Adrenal gland (tissue), 12 donors: Measurements from ENCODE around the gene ARG2. TPM values are rescaled to one million over a fixed set of nuclear protein-coding genes. Genes with fewer than 3 reads are reported as not detected.
"Not testable (repeated sequence)": the region's sequence is repeated elsewhere in the genome, so short reads cannot be mapped to it uniquely, and the experiment has no call there.

Experiments used
- DNase-seq, 7 donors: peaks; one replicate each; pipeline ENCODE4 v3.0.0-alpha.2; 2019 to 2020
- H3K27ac ChIP-seq, 5 donors: fragments of 200-600 bp; sonication (generic) in 4 of 5; 1 replicate in 3 of 5; 2 replicates in 2 of 5; pipeline versions ENCODE4 v1.5.1 to v1.8.0; 2016 to 2020; ENCODE audit warnings: mild to moderate bottlenecking in 1 of 5
- H3K27me3 ChIP-seq: fragments of 200-600 bp; 2 replicates; pipeline ENCODE4 v1.8.0; 2021
- H3K36me3 ChIP-seq, 2 donors: fragments of 200-600 bp; replicated peaks in 1 of 2; 1 replicate in 1 of 2; 2 replicates in 1 of 2; pipeline versions ENCODE4 v1.5.1 to v1.8.0; 2018 to 2022
- H3K4me1 ChIP-seq, 2 donors: fragments of 200-600 bp; replicated peaks in 1 of 2; 1 replicate in 1 of 2; 2 replicates in 1 of 2; pipeline versions ENCODE4 v1.5.1 to v1.8.0; 2018 to 2021
- H3K4me3 ChIP-seq, 4 donors: fragments of 200-600 bp; sonication (generic) in 3 of 4; one replicate each; pipeline ENCODE4 v1.5.1; 2016 to 2018
- H3K9me3 ChIP-seq, 3 donors: fragments of 200-600 bp; sonication (generic) in 1 of 3; replicated peaks in 1 of 3; 1 replicate in 2 of 3; 2 replicates in 1 of 3; pipeline versions ENCODE4 v1.5.1 to v1.8.0; 2016 to 2021
- POLR2A ChIP-seq, 2 donors: fragments of 450-650 bp; IDR thresholded peaks; one replicate each; pipeline ENCODE4 v1.6.1; 2017; ENCODE audit warnings: antibody characterized with exemption in 2 of 2, mild to moderate bottlenecking in 2 of 2, moderate library complexity in 1 of 2
- WGBS, 4 donors: extraction: QIAGEN DNeasy Blood & Tissue Kit in 2 of 4; methylation state at CpG; one replicate each; pipeline versions ENCODE4 v1.1.5 to v1.1.7; 2013 to 2017; 5-methylcytosine and 5-hydroxymethylcytosine counted together
- intact Hi-C, 2 donors: fragments of 100-400 bp; cut with DNase I; formaldehyde crosslinking; loops; one replicate each; pipeline versions ENCODE4 v1.14.1 to v1.15.0; 2022 to 2023
- polyA plus RNA-seq, 3 donors: library from polyadenylated mRNA; stranded (reverse); fragments of 200-250 nt in 2 of 3; fragments of 350-450 nt in 1 of 3; fragmentation: Illumina TruSeq in 1 of 3; extraction: RNeasy Lipid Tissue Mini Kit (QIAGEN cat#74804) in 1 of 3; gene quantifications; one replicate each; pipeline ENCODE4 v1.2.3, GENCODE V29; 2013 to 2014
- total RNA-seq, 9 donors: library from RNA; depleted of rRNA in 4 of 9; stranded (reverse); fragments of >200 nt in 4 of 9; fragments of 120-200 nt in 1 of 9; fragmentation: NEBNext Ultra II Directional in 1 of 9; extraction: Animal tissue kit (Norgen Biotek cat#: 25700) in 1 of 9; gene quantifications; one replicate each; pipeline versions ENCODE4 v1.1.0 to v1.2.4, GENCODE V29; 2013 to 2023
- TF ChIP-seq, protein P1 (sequence below), 6 experiments: fragments of 450-650 bp in 4 of 6; fragments of 200-600 bp in 2 of 6; sonication (generic) in 1 of 6; IDR thresholded peaks; 1 replicate in 5 of 6; 2 replicates in 1 of 6; pipeline versions ENCODE4 v1.5.1 to v1.8.0; 2016 to 2021; ENCODE audit warnings: antibody characterized with exemption in 6 of 6, mild to moderate bottlenecking in 2 of 6, moderate library complexity in 1 of 6
- donor health status: healthy with polysubstance abuse.
- donor health status: Bipolar disorder and iron deficiency.
- donor health status: DM: yes; HTN: yes; CAD: no.
- donor health status: DM: no; HTN: no; CAD: no.
- donor health status: DM: no; HTN: no; CAD: no.
- donor health status: DM: yes; HTN: yes; CAD: no.

The ARG2 gene
- total and polyA plus RNA-seq, 12 donors = 2.5 to 45.4 (median 4.5) TPM

DNA sequence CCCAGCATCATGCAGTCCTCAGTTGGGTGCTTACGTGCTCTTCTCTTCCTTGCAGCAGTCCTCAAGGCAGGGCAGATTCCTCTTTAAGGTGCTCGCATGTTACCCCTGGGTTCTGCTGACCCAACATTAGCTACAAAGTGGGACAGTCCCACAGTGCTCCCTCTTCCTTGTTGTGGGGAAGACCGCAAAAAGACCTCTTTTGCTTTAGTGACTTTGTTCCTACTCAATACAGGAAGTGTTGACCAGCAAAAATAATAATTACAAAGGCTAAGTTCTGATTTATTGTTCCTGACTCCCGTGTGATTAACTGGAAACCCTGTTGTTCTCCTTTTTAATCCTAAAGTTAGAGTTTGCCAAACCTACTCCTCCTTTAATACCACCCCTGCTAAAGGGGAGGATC lies 33.4 kb upstream of the ARG2 start:
- 70 to 80% (median 72%) methylated on average over 4 of the region's 4 CpGs for WGBS, 4 donors
- Histone ChIP-seq H3K9me3 (no peaks in the 10 kb centered on the region), H3K27ac (no peak overlapping the region), H3K4me3 (no peak overlapping the region), H3K27me3 (no peaks in the 10 kb centered on the region), H3K4me1 (no peaks in the 10 kb centered on the region), H3K36me3 (peaks cover 0 to 44% of the 10 kb centered on the region in 2 donors)
- TF ChIP-seq POLR2A (IDR thresholded peaks at IDR 0.05) = no peak
- TF ChIP-seq, protein P1, sequence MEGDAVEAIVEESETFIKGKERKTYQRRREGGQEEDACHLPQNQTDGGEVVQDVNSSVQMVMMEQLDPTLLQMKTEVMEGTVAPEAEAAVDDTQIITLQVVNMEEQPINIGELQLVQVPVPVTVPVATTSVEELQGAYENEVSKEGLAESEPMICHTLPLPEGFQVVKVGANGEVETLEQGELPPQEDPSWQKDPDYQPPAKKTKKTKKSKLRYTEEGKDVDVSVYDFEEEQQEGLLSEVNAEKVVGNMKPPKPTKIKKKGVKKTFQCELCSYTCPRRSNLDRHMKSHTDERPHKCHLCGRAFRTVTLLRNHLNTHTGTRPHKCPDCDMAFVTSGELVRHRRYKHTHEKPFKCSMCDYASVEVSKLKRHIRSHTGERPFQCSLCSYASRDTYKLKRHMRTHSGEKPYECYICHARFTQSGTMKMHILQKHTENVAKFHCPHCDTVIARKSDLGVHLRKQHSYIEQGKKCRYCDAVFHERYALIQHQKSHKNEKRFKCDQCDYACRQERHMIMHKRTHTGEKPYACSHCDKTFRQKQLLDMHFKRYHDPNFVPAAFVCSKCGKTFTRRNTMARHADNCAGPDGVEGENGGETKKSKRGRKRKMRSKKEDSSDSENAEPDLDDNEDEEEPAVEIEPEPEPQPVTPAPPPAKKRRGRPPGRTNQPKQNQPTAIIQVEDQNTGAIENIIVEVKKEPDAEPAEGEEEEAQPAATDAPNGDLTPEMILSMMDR (IDR thresholded peaks at IDR 0.05) = no peak
- intact Hi-C loops = no loop called here
- DNase-seq = peak in 1 of 7 donors; percentile 46

DNA sequence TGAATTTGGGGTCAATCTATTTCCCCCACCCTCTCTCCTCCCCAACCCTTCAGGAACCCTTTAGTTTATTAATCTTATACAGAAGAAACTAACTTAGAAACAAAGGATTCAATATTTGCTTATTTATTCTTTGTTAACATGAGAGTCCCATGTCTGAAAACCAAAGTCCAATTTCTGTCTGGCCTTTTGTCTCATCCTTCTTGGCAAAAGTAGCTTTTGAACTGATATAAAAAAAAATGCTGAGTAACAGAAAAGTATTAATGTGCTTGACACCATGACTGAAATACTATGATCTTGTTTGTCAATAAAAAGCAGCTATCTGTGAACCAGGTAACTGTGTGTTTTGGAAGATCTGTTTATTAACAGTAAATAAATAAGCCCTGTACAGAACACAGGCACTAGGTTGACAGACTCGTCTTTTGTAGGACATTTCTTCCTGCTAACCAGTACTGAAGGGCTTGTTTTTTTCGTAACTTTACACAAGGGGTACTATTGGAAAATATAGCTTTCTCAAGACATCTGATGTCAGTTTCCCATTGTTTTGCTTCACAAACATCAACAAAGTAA lies 30.4 kb upstream of the ARG2 start:
- WGBS, 4 donors = 38 to 89% (median 56%) methylated on average over 2 of the region's 2 CpGs
- intact Hi-C loops = no loop called here
- Histone ChIP-seq H3K27ac (no peak overlapping the region), H3K27me3 (no peaks in the 10 kb centered on the region), H3K9me3 (no peaks in the 10 kb centered on the region), H3K36me3 (peaks cover 0 to 62% of the 10 kb centered on the region in 2 donors), H3K4me3 (no peak overlapping the region), H3K4me1 (no peaks in the 10 kb centered on the region)
- no peak for DNase-seq
- TF ChIP-seq POLR2A (IDR thresholded peaks at IDR 0.05) = no peak
- TF ChIP-seq, protein P1 (IDR thresholded peaks at IDR 0.05) = no peak

DNA sequence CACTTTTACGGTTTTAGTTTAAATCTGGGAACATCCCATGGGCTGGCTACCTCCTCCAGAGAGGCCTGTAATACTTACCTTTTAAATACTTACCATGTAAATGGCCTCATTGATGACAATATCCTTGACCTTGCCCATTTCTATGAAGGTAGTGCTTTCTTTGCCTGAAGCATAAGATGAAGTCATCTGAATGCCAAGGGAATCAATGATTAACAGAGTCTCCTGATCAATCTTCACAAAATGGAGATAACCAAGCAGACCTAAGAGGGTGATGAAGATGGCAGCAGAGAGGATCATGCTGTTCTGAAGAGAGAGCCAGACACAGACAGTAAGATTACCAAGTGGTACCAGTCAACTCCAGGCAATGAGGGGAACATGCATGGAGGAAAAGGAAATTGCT lies 26.1 kb upstream of the ARG2 start:
- H3K27ac ChIP-seq, H3K9me3 ChIP-seq, intact Hi-C loops, DNase-seq, H3K4me3 ChIP-seq, H3K4me1 ChIP-seq, H3K27me3 ChIP-seq: not testable (repeated sequence)
- H3K36me3 ChIP-seq = peaks cover 0 to 40% of the 10 kb centered on the region in 2 donors
- 0 to 41% (median 0%) methylated on average over 1 of the region's 1 CpG for whole genome bisulfite sequencing, 4 donors

DNA sequence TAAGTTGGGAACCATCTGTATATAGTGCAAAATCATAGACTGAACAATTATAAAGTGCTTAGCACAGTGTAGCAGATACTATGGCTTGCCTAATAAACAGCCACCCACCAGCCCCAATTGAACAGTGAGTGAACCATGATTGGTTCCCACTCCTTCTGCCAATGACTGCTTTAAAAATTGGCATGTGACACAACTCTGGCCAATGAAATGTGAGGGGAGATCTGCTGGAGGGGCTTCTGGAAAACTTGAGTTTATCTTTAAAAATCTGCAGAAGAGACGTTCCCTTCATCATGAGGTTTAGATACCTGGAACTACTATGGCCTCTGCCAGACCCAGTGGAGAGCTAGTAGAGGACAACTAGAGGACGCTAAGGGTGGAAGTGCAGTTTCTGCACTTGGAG lies 24.3 kb upstream of the ARG2 start:
- WGBS, 4 donors = 91 to 94% (median 92%) methylated on average over 2 of the region's 2 CpGs
- no peaks in the 10 kb centered on the region for H3K27me3 ChIP-seq
- peaks cover 0 to 25% of the 10 kb centered on the region in 2 donors for H3K36me3 ChIP-seq
- H3K9me3 ChIP-seq = no peaks in the 10 kb centered on the region
- H3K4me3 ChIP-seq = no peak overlapping the region
- DNase-seq = no peak
- TF ChIP-seq POLR2A (IDR thresholded peaks at IDR 0.05) = no peak
- TF ChIP-seq, protein P1 (IDR thresholded peaks at IDR 0.05) = no peak
- H3K27ac ChIP-seq = no peak overlapping the region
- peaks cover 9 to 10% of the 10 kb centered on the region in 2 donors for H3K4me1 ChIP-seq
- intact Hi-C loops = no loop called here
